ENCODE data around the gene PKP3.
"Not testable (repeated sequence)": the region's sequence is repeated elsewhere in the genome, so short reads cannot be mapped to it uniquely, and the experiment has no call there.

The PKP3 gene

GRCh38 chr11:394034-394857 is at the start of gene PKP3:
Gene PKP3, plus strand, starts transcription at chr11:394209. Its CDS starts 84 bp downstream, at chr11:394293.
- no peak for DNase-seq

GRCh38 chr11:344836-345578 is 49.0 kb upstream of the PKP3 start:
- DNase-seq, result no peak

- DNase-seq, result no peak
These were observed 47.5 kb upstream of the PKP3 start for GRCh38 chr11:346529-346928.

GRCh38 chr11:349270-349954 is 44.6 kb upstream of the PKP3 start:
- DNase-seq, result not testable (repeated sequence)

GRCh38 chr11:350033-350722 is 43.8 kb upstream of the PKP3 start:
- DNase-seq, result not testable (repeated sequence)

- no peak for DNase-seq
These were observed 43.2 kb upstream of the PKP3 start for GRCh38 chr11:350723-351255.

GRCh38 chr11:351411-351810 is 42.6 kb upstream of the PKP3 start:
- no peak for DNase-seq

GRCh38 chr11:352456-353031 is 41.5 kb upstream of the PKP3 start:
- DNase-seq, result no peak

GRCh38 chr11:353179-353873 is 40.7 kb upstream of the PKP3 start:
- DNase-seq, result no peak

GRCh38 chr11:355581-356458 is 38.2 kb upstream of the PKP3 start:
- peak; percentile 88 for DNase-seq

- DNase-seq, result no peak
These were observed 37.4 kb upstream of the PKP3 start for GRCh38 chr11:356610-357009.

- DNase-seq, result no peak
These were observed 36.4 kb upstream of the PKP3 start for GRCh38 chr11:357582-357981.

GRCh38 chr11:358129-358800 is 35.7 kb upstream of the PKP3 start:
- no peak for DNase-seq

- DNase-seq, result no peak
These were observed 34.8 kb upstream of the PKP3 start for GRCh38 chr11:359181-359714.

- DNase-seq, result no peak
These were observed 33.4 kb upstream of the PKP3 start for GRCh38 chr11:360326-361280.

GRCh38 chr11:362642-363442 is 31.2 kb upstream of the PKP3 start:
- DNase-seq, result no peak

GRCh38 chr11:363443-363805 is 30.6 kb upstream of the PKP3 start:
- not testable (repeated sequence) for DNase-seq
